ENCODE data around the gene SLC8A3.

Gene SLC8A3

DNA sequence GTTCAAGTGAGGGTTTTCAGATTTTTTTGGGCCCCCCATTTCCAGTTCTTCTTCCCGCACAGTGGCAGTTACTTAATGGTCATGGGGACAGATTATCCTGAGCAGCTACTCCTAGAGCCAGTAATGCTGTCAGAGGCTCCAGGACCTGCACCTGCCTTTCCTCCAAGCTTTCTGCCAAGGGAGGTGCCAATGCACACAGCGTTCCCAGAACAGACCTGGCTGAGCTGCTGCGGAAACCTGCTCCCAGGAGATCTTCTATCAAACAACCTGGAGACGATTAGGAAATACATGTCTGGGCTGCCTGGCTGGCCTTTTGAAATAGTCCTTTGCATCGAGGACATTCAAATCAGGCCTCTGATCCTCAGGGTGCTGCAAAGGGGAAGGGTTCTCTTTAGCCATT, 120.9 kb downstream of the SLC8A3 start:
- no peak for DNase-seq (ENCODE audit: low read depth)

DNA sequence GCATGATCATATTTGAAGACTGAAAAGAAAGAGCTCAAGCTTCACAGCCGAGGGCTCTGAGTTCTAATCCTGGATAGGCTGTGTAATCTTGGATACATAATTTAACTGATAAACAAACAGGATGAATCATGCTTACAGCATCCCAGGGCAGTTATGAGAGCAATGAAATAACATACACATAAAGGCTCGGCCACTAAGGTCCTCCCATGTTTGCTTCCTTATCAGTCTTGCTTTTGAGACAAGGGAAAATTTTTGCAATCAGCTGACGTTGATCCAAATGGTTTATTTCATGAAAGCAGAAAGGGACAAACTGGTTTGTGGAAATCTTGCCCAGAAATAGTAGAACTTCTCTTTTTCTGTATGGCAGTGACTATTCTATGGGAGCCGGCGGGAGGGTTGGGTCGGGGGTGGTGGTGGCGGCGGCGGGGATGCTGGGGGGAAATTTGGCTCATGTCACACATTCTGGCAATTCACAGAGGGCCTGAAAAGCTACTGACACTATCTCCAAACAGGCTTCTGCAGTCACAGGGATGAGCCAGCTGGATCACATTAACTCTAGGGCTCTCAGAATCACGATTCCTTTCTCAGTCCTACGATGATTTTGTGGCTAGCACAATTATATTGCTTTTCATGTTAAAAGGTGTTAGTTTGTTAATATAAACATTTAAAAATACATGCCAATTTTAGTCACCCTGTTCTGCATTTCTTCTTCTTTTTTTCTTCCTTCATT, 124.5 kb downstream of the SLC8A3 start:
- DNase-seq (ENCODE audit: low read depth): no peak

DNA sequence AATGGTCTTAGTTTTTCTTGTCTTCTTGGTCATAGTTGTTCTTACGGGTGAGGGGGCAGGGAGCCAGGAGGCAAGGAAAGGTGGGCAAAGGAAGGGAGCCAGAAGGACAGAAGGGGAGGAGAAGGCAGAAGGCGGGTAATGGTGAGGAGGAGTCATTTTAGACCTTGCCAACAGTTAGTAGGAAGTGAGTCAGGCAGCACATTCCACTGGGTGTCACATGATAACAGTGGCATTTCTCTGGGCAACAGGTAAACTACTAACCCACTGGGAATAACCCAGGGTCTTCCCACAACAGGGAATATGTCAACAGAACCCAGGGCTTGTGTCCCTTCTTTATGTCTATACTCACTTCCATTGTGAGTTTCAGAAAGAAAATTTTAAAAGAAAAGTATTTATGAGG, 127.6 kb downstream of the SLC8A3 start:
- no peak for DNase-seq (ENCODE audit: low read depth)

DNA sequence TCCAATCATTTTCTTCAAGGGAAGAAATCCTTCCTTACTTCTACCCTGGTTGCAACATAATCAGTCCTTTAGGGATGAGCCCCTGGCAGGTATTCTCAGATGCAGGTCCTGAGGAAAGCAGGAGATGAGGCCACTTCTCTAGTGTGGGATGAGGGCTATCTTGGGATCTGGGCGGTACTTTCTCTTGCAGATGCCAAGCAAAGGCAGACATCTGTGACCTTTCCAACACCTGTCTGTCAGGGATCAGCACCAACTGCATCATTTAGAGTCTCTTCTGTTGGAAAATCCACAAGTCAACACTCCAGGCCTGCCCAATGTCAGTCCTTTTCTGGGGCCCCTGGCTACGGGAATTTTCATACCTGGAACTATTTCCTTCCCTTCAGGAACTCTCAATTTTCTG, 129.2 kb downstream of the SLC8A3 start:
- no peak for DNase-seq (ENCODE audit: low read depth)

DNA sequence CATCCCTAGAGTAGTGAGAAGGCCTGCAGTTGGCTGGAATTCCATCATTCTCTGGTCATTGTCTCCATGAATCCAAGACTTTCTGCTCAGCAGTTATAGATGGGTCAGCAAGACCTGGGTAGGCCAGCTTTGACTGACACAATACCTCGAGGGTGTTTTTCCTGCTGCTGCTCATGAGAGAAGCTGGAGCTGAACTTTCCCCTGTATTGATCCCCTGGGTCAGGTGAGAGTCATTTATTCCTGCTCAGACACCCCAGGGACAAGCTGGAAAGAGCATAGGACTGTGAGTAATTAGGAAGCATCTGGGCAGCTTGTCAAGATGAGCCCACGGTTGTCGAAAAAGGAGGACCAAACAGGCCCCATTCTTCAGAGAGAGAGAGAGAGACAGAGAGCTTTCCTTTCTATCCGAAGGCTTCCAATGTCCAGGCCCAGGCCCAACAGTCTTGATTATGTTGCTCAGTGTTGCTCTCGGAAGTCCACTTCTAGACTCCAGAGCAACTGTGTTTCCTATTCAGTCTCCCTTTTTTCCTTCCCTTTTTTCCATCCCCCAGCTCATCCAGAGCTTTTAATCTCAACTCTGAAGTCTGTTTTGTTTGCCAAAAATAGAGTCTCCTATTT, 131.1 kb downstream of the SLC8A3 start:
- DNase-seq (ENCODE audit: low read depth): no peak

DNA sequence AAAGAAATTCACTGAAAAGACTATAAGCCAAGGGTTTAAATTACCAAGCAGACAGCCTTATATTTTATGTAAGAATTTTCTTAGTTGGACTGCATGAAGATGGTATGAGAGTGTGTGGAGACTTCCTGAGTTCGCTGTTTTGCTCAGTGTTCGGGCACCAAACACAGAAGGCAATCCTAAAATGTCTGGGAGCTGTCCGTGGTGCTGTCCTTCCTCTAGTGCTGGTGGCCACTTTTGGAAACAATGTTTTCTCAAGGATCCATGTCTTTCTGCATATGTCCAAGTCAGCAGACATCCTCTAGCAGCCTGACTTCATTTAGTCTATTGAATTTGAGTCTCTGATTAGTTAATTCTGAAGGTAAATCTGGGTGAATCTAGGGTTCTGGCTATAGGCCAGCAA, 135.8 kb downstream of the SLC8A3 start:
- DNase-seq (ENCODE audit: low read depth): no peak

DNA sequence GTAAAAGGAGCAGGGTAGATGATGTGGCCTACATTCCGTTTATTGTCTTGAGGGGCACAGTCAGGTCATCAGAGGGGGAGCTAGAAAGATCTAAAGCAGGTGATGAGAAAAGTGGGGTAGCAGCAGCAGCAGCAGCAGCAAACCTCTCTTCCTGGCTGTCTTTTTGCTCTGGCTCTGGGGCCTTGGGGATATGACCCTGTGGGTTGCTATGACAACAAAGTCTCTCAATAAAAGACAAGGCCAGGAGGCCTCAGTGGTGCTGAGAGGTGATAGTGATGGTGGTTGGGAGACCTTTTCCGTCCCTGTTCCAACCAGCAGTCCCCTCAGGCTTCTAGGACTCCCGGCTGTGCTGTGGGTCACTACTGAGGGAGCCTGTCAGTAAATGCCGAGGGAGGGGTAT, 138.6 kb downstream of the SLC8A3 start:
- DNase-seq (ENCODE audit: low read depth): no peak

DNA sequence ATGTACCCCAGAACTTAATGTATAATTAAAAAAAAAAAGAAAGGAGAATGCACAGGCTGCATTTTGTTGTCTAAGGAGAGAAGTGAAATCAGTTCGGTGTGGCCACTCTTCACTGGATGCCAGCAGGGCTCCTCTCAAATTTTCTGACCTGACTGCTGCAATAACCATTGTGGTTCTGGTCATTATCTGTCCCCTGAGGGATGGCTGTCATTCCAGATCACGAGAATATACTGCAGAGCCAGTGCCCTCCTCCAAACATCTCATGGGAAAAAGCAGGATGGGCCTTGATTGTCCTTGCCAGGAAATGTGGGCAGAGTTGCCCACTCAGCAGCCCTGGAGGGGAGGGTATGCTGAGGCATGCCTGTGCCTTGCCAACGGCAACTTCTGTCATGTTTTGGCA, 139.1 kb downstream of the SLC8A3 start:
- DNase-seq (ENCODE audit: low read depth): no peak

DNA sequence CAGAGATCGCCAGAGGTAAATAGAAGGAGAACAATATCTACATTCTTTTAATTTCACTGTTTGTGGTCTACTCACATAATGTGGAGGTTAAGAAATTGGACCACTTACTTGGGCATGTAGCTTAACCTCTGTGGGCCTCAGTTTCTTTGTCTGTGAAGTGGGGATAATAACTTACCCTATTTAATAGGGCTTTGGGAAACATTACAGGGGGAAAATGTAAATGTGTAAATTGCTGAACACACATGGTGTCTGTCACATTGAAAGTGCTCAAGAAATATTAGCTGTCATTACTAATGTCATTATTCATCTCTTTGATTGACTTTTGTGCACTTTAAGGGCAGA, 140.5 kb downstream of the SLC8A3 start:
- no peak for DNase-seq (ENCODE audit: low read depth)

DNA sequence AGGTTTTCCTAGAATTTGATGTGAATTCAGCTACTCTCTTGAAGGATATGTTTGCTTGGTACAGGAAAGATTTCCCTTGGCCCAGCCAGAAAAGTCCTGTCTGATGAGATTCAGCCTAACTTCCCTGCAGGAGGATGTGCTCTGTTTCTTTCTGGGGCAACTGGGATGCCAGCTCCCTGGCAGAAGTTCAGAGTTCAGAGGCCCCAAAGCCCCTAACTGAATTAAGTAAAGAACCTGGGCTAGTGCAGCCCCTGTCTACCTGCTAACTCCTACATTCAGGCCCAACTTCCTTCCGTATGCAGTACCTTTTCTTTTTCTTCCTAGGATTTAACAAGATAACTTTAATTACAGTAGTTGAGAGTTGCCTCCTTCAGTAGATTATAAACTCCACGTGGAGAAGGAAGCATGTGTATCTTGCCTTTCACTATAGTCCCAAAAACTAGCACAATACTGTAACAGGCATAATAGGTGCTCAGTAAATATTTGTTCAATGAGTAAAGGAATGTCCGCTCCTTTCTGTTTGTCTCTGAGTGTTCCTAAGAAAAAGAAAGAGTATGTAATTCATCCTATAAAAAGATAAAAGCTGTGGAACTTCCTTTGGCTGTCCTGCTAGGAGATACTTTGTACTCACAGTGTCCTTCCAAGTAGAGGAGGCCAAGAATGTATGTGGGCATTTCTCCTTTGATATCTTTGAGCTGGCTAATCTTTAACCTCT, 141.0 kb downstream of the SLC8A3 start:
- DNase-seq (ENCODE audit: low read depth): no peak

DNA sequence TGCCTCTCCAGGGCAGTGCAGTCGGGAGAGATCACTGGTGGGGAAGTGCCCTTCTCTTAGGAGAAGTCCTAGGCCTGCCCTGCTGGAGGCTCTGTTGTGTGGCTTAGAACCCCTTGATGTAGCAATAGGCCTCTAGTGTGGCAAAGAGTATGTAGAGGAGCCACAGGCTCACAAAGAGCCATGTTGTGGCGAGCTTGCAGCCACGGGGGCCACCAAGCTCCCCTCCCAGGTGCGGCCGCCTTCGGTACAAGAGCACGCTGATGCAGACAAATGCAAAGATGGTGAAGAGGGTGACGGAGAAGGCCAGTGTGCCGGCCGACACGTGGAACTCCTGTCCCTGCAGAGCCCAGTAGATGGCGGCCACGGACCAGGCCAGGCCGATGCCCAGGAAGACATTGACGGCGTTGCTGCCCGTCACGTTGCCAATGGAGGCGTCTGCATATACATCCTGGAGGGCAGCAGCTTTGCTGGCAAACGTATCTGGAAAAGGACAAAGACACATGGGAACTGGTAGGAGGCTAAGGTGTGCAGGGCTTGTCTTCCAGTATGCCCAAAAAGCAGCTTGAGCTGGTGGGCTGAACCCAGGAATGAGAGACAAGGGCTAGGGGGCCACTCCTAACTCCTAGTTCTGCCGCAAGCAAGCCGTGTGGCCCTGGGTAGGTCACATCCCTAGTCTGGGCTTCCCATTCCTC, 142.8 kb downstream of the SLC8A3 start:
- DNase-seq (ENCODE audit: low read depth): no peak

DNA sequence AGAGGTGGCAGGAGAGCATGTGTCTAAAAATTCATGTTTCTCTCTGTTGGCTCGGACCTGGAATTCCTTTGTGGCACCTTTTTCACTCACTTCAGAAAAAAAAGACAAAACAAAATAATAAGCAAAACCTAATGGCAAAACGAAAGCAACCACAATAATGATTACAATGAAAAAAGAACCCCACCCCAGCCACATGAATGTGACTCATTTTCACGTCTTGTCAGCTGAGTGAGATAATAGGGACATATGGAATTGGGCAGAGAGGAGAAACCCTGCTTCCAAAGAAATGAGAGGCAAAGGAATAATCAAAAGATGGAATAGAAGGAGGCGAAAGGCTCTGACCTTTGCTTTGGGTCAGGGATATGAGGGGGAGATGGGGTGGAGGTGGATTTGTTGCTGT, 143.4 kb downstream of the SLC8A3 start:
- DNase-seq (ENCODE audit: low read depth): no peak

DNA sequence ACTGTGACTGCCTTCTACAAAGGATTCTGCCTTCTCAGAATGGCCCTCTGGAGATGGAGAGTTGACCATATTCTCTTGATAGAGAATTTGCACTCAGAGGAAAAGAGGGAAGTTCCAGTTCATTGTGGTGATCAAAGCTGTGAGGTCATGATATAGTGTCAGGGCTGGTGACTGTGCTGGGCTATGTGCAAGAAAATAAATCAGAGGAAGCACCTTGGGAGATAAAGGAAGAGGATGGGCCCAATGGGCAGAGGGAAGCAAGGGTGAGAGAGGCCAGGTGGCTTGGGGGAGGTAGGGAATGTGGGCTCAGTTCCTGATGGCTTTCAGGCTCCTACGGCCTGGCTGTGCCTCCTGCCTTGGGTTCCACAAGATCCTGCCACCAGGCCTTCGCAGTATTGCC, 145.8 kb downstream of the SLC8A3 start:
- no peak for DNase-seq (ENCODE audit: low read depth)

DNA sequence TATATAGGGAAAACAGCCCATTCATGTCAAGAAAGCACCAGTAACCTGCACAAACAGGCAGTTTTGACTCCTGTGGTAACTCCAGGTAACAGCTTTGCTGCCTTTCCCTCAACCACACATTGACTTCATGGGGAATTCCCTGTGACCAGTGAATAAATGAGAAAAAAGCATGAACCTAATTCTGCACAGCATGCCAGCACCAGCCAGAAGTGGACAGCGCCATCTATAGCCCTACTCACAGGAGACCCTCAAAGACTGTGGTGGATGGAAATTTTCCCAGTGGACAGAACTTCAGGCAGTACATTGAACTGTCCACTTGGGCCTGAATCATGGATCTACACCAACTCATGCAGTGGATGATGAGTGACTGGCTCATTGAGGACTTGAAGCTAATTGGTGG, 152.1 kb downstream of the SLC8A3 start:
- no peak for DNase-seq (ENCODE audit: low read depth)

DNA sequence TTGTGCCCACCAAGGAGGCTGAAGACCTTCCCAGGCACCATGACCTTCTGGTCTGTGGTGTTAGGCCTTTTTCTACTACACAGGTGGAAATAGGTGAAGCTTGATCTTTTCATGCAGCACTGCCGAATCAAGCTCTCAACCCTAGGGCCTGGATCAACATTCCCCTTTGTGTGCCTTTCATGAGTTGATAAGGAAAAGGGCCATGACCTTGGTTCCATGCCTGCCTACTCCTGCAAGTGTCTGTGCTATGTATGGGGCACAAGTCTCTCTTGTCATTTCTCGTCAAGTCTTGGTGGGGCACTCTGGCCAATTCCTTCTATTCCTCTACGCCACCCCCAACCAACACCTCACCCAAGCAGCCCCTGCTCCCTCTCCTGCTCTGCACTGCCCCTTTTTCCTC, 154.5 kb downstream of the SLC8A3 start:
- DNase-seq (ENCODE audit: low read depth): no peak

DNA sequence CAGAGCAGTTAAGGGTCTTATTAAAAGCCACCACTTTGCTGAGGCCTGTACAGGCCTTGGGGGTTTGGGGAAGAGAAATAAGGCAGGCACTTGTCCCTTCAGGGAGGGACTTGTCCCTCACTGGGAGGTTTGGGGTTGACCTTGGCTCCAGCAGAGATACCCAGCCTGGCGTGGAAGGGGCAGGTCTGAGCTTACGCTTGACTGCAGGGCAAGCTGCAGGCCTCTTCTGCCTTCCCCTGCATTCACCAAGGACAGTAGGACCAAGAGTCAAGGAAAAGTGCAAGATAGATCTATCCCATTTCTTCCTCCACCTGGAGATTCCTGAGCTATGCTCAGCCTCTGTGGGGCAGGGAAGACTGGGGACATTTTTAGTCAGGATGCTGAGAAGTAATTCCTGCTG, 155.2 kb downstream of the SLC8A3 start:
- no peak for DNase-seq (ENCODE audit: low read depth)

DNA sequence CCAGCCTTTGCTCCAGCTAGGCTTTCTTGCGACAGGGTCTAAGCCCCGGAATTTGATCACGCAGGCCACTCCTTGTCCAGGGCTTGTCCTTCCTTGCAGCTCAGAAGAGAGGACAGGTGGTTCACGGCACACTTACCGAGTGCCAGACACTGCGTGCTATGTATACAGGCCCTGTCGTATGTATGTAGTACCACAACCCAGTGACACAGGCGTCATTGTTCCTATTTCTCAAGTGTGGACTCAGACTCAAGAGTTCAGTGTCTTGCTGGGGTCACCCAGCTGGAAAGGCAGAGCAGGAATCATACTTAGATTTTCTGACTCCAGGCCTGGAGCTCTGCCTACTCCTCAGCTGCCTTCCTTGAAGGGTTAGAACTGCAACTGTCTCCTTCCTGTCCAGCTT, 155.6 kb downstream of the SLC8A3 start:
- no peak for DNase-seq (ENCODE audit: low read depth)

DNA sequence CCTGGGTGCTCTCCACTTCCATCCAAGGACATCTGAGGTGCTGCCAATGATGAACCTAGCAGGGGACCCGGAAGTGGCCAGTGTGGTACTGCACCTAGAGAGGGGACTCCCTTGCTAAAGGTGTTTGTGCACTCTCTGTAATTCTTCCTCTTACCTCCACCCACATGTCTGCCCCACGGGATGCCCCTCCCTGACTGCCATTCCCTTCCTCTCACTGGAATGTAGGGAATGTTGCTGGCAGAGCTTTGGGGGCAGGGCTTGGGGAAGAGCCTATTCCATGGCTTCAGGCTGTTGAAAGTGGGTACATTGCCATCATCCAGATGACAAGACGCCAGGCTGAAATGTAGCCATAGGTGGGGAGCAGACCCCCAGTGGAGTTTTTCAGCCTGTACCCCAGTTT, 156.3 kb downstream of the SLC8A3 start:
- no peak for DNase-seq (ENCODE audit: low read depth)

DNA sequence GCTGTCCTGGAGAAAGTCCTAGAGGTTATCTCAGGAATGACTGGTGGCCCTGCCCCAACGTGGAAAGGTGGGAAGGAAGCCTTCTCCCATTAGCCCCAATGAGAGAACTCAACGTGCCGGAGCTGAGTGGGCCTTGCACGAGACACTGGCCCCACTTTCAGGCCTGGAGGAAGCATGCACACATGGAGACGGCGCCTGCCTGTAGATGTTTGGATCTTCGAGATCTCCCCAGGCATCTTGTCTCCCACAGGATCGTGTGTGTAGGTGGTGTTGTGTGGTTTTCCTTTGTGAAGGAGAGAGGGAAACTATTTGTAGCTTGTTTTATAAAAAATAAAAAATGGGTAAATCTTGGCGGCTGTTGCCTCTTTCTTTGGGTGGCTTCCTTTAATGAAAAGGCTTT, 156.7 kb downstream of the SLC8A3 start:
- no peak for DNase-seq (ENCODE audit: low read depth)

DNA sequence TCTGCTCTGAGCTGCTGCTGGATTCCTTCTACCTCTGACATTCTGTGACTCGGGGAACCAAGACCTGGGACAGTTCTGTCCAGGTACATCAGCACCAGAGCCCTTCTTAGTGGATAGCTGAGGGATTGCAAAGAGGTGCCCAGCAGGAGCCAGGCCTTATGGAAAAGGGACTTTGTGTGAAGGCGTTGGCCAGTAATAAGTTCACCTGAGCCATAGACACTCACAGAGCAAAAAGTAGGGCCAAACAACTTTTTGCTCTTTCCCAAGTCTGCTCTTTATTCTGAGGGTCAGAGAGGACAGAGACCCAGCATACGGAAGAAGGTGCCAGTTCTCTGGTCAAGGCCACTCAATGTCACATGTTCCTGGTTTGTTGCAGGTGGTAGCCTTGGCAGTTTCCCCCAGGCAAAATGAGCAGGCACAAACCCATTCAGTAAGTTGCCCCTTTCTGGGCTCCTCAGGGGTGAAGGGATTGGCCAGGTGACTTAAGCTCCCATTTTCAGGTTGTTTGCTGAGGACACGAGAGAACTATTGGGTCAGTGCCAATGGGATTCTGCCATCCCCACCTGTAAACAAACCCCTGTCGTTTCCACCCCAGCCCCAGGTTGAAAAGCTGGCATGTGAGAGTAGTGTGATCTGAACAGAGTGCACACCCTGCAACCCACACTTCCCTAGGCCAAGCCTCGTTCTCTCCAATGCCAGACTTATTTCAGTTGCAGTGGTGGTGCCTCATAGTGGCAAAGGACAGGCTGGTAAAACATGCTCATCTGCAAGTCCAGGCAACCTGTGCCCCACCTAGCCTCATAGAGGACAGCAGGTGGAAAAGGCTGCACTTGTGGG, 159.2 kb downstream of the SLC8A3 start:
- no peak for DNase-seq (ENCODE audit: low read depth)

DNA sequence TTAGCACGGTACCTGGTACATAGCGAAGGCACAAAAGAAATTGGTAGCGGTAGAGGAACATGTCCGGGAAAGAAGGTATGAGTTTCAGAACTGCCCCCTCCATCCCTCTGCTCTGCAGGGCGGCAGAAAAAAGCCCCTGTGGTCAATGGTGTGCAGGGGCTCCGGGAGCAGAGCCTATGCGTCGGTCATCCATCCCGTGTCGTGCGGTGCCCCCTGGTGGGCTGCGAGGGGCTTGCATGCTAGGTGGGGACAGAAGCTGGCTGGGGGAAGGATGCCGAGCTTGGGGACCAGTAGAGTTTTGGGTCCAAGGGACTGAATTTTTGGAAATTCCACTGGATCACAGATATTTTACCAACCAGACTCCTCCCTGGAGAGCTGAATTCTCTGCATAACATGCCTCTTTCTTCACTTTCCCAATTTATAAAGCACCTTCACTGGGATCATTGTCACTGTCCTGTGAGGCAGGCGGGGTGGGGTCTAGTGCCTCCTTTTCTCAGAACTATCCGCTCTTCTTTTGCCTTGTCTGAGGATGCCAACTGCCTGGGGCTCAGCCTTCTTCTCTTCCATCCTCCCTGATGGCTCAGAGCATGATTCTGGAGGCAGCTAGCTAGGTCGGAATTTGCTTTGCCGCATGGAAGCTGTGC, 160.8 kb downstream of the SLC8A3 start:
- DNase-seq (ENCODE audit: low read depth): no peak

DNA sequence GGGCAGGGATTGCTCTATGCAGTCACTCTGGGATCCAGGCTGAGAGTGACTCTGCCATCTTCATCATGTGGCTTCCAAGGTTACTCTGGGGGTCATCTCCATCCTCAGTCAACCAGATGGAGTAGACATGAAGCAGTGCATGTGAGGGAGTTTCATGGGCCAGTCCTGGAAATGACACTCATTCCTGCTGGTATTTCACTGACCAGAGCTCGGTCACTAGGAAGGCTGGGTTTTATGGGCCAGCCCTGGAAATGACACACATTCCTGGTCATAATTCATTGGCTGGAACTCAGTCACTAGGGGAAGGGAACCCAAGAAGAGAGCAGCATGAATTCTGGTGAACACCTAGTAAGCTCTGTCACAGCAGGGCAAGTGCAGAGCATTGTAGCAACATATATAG, 164.9 kb downstream of the SLC8A3 start:
- no peak for DNase-seq (ENCODE audit: low read depth)

All from HS-27A (cell line).